ENCODE data around the gene MTMR1.

DNA sequence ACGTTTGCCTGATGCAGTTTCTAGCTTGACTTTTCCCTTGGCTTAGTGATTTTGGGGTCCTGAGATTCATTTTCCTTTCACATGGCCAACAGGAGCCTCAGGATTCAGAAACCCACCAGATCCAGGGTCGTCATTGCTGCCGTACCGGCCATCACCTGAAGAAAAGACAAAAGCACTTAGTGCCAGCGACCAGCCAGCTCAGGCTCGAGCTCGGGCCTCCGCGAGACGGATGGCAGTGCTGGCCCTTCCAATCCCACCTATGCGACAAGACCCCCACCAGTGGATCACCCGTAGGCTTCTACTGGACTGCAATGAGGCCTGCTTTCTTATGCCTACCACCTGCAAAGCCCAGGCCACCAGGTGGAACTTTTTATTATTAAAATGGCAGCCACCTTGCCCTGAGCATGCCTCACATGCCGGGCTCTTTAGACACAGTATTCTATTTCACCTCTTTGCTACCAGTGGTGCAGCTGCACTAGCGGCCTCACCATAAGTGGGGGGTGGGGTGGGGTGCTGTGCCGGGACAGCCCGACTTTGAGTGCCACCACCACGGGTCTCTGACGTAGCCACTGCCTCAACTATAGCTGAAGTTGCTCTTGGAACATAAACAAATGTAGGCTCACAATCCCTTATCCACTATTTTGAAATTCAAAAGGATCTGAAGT, 84.3 kb downstream of the MTMR1 start:
- TF ChIP-seq, protein P1, sequence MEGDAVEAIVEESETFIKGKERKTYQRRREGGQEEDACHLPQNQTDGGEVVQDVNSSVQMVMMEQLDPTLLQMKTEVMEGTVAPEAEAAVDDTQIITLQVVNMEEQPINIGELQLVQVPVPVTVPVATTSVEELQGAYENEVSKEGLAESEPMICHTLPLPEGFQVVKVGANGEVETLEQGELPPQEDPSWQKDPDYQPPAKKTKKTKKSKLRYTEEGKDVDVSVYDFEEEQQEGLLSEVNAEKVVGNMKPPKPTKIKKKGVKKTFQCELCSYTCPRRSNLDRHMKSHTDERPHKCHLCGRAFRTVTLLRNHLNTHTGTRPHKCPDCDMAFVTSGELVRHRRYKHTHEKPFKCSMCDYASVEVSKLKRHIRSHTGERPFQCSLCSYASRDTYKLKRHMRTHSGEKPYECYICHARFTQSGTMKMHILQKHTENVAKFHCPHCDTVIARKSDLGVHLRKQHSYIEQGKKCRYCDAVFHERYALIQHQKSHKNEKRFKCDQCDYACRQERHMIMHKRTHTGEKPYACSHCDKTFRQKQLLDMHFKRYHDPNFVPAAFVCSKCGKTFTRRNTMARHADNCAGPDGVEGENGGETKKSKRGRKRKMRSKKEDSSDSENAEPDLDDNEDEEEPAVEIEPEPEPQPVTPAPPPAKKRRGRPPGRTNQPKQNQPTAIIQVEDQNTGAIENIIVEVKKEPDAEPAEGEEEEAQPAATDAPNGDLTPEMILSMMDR (IDR thresholded peaks at IDR 0.05; ENCODE audit: low read depth, low read length, poor library complexity, severe bottlenecking) = no peak
- no peak for TF ChIP-seq EZH2phosphoT487 (IDR thresholded peaks at IDR 0.05; ENCODE audit: borderline replicate concordance, low read length)
